NCI-H128 (cell line): ENCODE measurements around the gene NRF1.
A peak's percentile ranks its signal among the peaks of the same experiment; 100 is the strongest.

ENCODE experiments used
- DNase-seq: peaks from one replicate; lab custom pipeline; 2025; ENCODE audit not compliant: unreplicated experiment; lab: John Stamatoyannopoulos, UW

The NRF1 gene

DNA sequence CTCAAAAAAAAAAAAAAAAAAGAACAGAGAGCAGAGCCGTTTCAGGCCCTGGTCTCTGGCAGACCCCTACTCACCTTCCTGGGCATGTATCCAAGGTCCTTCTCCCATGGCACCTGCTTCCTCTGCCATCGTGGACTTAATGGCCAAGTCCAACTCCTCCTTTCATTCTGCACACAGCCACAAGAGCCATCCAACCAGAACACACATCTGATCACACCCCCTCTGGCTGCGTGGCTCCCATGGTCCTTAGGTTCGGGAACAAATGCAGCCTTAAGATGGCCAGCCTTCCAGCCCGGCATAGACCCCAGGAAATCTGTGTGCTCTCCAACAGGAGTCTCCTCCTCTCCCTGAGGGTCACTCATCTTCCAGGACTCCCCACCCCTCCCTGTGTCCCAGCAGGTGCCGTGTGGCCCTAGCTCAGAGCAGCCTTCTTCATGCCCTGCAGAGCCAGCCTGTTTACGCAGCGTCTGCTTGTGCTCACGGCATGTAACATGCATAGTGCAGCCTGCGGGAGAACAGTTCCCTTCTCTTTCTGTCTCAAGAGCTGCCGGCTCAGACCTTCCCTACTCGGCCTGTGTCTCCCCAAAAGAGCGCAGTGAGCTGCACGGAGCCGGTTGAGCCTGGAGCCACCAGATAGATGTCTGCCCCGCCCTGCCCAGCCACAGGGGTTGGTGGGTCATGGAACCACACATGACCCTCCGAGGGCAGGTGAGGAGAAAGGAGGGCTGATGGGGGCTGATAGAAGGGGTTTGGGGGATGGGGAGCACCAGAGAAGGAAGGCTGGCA, 157.3 kb downstream of the NRF1 start:
- DNase-seq = no peak

DNA sequence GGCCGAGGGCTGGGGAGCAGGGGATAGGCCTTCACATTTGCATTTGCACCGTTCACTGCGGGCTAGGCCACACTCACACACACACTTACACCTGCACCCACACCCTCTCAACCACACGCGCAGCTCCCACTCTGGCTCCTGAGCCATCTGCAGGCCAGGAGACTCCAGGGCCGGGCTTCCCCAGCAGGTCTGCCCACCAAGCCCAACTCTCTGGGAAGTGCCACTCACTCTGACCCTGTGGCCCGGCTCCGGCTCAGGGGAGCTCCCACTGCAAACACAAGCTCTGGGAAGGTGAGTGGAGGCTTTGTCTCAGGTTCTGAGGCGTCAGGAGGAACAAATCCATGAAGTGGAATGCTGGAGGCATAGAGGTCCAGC, 157.9 kb downstream of the NRF1 start:
- no peak for DNase-seq

DNA sequence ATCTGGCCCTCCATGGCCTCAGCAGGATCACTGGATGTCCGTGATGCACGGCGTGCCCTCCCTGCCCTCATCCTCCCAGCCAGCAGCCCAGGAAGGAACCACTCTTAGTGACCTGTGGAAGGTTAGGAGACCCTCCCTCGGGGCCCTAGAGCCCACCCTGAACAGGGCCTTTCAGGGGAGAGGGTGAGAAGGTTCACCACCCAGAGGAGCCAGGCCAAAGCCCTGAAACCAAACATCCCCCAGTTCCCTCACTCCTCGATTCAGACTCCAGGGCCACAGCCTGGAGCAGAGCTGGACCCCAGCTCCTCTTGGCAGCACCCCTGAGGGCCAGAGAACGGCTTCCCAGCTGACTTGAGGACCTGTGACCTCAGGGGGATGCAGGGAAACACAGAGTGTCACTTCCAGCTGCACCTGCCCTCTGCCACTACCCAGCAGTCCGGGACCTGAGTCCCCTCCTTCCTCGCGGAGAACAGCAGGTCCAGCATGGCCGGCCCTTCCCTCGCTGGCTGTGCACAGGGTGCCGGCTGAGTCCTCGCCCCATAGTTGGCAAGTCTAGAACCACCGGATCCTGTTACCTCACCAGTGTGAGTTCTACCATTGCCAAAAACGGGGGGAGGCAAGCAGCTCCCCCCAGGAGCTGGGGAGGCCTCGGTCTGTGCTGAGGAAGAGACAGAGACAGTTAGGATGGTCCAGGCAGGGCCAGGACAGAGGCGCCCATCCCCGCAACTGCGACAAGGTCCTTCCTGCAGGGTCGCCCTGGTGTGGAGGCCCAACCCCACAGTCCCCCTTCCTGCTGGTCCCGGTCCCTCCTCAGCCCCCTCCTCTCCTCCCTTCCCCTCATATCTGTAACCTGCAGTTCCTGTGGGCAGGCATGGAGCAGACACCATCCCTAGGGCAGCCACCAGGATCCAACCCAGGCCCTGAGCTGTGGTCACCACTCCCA, 158.6 kb downstream of the NRF1 start:
- no peak for DNase-seq

DNA sequence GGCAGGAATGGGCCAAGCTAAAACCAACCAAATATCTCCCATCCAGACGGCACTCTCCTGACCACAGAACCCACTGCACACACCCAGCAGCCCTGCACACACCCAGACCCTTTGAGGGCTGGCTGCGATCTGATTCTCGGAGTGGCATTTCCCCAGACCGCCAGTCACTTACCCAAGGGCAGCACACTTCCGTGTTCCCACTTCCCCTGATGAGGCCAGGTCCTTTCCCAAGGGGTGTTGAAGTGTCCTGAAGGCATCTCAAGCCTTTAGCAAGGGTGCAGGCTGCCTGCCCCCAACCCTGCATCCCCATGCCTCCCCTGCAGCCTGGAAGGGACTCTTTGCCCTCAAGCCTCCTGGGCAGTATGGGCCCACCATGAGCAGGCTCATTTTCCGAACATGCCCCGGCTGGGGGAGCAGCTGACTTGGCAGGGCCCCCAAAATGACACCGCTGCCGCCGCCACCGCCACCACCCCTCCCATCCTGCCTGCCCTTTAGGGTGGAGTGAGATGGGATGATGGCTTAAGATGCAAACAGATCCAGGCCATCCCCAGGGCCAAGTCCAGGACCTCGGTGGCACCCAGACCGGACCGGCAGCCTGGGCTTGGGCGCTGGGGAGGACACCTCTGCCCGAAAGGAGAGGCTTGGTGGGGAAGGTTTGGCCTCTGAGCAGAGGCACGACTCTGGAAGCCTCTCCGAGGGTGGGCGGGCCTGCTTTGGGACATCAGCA, 159.8 kb downstream of the NRF1 start:
- no peak for DNase-seq

DNA sequence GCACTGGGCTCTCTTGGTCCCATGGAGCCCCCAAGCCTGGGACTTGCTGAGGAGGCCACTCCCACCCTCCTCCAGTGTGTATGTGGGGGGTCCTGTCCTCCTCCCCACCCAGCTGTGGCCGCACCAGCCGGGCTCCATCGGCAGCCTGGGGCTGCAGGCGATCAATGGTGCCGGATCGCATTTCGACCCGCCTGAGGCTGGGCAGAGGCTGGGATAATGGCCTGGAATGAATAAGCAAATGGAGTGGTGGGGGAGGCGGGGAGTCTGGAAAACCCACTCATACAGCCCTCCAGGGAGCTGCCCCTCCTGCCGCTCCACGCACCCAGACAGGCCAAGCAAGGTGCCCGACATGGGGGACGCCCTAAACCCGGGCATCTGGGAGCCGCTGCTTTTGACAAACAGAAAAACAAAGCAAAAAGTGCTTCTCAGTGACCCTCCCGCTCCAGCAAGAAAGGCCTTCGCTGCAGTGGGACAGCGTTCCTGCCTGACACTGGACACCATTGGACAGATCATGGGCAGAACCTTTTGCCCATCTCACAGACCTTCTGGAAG, 160.5 kb downstream of the NRF1 start:
- DNase-seq = no peak

DNA sequence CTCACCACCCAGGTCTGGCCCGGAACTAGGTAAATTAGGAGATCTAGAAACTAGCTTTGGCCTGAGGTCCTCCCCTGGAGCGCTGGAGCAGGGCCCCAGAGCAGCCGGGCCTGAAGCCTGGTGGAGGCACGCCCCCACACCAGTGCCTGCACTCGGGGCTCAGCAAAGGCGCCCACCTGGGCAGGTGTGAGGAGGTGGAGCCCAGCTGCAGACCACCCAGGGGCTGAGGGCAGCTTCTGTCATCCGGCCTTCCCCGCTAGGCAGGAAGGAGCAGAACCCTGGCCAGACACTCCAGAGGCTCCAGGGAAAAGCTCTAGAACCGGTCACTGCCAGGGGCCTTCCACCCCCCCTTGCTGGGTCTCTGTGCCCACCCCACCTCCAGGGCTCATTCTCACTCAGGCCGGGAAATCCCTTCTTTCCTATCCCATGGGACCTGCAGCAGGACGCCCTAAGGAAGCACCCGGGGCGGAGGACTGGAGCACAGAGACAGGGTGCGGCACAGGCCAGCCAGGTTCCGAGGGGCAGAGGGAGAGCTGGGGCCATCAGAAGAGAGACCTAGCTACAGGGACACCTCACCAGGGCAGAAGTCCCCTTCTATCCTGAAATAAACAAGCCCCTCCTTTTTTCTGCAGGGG, 161.2 kb downstream of the NRF1 start:
- no peak for DNase-seq

DNA sequence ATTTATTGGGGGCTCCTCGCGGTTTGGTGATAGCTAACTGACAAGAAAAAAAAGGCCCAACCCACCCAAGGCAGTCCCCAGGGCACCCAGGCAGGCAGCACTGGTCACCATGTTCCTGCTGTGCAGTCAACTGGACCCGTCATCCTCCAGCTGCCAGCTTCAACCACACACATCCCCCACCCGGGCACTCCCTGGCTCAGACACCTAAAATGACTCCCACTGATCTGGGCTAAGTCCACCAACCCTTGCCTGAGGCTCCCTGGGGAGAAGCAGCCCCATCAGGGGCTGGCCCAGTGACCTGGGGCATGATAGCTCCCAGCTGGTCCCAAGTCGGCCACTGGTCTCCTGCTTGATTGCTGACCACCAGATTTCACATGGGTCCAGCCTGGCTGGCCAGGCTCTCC, 161.8 kb downstream of the NRF1 start:
- DNase-seq = no peak

DNA sequence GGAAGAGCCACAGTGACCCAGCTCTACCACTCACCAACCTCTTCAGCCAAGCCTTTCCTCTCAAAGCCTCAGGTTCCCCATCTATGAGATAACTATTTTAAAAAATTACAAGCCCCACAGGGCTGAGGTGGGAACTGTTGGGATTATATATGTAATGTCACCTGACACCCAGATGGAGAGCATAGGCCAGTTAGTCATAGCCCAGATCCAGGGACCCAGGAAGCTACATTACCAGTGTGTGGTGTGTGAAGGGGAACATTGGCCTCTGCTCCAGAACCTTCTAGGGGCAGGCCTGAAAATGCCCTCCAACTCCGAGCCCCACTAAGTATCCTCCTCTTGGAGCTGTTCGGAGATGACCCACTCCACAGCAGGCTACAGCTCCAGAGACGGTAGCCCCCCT, 162.4 kb downstream of the NRF1 start:
- no peak for DNase-seq

DNA sequence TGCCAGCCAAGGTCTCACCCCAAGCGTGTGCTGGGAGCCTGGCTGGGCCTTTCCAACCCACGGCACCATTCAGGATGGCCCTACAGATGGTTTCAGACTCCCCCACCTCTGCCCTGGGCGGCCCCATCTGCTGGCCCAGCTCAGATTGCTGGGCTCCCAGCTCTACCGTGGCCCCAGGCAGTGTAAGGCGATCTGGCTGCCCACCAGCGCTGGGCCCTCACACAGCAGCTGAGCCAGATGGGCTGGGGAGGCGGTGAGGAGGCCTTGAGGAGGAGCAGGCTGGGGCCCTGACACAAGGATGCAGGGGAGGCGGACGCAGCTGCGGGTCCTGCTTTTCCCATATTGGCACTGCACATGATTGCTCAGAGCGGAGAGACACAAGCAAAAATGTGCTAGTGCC, 162.8 kb downstream of the NRF1 start:
- DNase-seq = no peak

DNA sequence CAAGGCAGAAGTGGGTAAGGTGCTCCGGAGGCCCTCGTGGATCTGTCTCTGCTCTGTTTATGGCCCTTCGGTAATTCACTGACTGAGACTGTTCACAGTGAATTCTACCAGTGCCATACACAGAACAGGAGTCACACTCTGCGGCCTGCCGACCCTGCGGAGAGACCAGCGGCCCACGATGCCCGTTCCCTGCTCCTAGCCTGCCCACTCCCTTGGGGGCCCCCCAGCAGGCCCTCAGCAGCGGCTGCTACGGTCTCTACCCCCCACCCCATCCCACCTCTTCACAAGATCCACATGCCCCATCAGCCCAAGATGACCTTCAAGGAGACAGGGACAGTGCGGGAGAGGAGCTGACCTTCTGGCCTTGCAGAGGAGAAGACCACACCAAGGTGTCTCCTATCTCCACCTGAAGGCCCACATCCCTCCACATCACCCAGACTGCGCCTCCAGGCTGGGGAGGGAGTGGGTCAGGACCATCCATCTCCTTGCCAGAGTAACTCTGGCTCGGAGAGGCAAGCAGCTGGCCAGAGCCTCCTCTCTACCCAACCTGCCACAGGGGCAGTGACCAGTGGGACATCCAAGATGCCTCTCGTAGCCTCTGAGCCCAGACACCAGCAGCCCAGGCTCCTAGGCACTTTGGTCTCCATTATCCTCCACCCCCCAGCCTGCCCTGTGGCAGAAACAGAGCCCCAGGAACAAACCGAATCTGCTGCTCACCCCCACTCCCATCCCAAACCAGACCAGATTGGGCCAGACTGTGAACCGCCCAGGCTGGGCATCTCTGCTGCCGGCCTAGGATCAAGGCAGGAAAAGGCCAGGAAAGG, 163.6 kb downstream of the NRF1 start:
- DNase-seq = no peak

DNA sequence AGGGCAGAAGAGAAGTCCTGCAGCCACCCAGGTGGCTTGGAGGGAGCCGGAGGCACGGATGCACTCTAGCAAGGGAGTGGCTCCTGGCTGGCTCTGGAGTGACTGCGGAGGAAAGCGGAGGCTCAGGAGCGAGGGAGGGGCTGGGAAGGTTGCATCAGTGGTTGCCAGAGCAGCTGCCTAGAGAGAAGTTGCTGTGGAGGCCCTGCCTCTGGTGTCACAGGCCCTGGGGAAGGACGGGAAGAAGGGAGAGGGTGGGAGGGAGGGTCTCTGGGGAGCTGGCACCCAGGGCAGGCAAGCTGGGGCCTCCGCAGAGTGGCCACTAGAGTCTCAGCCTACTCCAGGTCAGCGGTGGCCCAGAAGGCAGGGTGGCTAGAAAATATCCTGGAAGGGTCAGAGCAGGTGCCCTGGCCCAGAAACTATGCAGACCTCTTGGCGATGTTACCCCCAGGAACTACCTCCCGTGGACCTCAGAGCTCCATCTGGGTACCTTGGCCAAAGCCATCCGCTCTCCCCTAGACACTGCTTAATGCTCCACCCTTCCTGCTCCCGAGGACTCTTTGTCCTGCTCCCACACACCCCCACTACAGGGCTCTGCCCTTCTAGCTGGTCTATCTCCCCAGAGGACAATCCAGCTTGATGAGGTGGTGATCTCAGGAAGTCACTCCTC, 164.3 kb downstream of the NRF1 start:
- DNase-seq = no peak

DNA sequence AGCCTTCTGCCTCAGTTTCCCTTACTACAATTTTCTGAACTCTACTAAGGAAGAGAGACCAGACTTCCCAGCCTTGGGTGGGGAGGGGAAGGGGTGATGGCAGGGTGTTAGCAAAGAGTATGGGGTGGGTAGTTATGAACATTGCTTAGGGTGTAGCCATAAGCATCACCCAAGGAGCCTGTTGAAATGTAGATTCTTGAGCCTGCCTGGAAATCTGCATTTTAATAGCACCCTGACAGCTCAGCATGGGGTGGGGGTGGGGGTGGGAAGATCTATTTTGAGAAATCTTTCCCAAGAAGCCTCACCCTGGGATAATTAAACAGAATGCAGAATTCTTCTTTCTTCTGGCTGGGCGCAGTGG, 164.8 kb downstream of the NRF1 start:
- no peak for DNase-seq

DNA sequence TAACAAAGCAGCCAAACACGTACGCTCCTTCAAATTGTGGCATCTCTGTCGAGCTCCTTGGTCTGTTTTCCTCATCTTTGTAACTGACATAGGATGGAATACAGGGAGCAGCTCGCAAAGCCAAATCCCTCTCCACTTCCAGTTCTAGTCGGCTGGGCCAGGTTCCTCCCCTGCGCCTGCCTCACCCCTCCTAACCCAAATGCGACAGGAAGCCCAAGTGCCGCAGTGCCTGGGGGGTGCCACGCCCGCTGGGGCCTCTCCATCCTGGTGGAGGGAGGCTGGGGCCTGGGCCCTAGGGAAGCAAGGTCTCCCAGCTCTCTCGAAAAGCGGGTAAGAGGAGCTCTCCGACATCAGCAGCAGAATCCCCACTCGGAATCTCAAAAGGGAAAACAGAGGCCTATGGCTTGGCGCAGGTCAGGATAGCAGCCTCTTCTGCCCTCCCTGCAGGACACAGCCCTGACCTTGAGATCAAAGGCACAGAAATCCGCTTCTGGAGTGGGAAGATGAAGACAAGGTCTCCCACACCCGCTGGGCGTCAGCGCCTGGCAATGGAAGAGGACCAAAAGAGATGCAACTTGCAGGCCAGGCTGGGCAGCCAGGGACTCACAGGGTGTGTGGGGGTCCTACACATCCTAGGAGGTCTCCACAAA, 165.8 kb downstream of the NRF1 start:
- DNase-seq = no peak

DNA sequence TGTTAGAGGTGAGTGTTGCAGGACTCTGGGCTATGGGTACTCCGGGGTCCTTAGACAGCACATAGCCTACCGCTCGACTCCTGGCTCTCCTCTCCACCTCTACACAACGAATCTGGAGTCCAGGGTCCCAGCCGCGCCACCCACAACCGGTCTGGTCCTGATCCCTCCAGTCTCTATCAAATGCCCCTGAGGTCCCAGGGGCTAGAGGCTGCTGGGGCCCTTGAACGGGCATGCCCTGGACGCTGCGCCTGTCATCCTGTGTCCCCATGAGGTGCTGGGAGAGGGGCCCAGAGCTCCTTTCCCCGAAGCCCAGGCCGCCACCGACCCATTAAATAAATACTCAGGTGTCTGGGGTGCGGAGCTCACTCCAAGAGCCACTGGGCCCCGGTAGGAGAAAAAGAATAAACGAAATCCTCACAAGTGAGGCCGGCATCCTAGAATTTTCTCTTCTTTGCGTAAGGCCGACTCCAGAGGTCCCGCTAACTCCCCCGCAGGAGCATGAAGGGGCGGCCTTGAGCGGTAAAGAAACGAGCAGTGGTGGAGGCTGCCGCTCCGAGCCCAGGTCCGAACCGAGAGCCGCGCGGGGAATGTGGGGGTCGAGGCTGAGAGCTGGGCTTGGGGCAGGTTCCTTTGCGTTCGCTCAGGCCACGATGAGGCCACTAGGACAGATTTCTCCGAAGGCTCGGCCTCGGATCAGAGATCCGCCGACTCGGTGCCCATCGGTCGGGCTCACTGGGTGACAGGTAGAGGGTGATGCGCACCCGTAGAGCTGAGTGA, 166.7 kb downstream of the NRF1 start:
- no peak for DNase-seq

DNA sequence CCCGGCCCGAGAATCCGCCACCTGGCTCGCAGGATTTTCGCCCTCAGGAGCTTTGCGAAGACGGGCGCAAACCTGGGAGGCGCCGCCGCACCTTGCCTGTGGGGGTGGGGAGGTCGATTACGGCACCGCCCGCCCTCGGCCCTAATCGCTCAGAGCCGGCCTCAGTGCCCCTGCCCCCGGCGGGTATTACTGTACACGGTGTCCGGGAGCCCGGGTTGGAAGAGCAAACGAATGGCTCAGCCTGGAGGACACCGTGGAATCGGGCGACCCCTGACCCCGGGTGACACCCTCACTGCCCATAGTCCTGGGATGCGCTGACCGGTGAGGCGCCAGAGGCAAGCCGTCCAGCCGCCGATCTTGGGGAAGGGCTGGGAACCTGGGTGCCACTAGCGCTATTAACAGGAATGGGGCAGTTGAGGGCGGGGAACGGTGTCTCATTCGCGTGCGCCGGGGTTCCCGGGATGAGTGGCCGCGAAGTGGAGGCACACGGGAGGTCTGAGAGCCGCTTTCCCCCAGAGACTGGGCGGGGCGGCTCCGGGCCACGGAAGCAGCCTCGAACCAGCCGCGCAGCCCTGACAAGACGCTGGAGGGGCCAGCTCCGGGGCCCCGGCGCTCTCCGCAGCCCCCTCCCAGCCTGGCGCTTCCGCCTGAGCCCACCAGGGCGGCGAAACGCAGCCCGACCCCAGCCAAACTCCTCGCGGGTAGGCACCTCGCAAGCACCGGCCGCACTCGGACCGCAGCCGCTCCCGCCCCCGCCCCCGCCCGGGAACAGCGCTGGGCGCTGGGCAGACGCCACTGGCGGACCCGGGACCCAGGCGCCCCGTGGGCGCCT, 167.5 kb downstream of the NRF1 start:
- no peak for DNase-seq

DNA sequence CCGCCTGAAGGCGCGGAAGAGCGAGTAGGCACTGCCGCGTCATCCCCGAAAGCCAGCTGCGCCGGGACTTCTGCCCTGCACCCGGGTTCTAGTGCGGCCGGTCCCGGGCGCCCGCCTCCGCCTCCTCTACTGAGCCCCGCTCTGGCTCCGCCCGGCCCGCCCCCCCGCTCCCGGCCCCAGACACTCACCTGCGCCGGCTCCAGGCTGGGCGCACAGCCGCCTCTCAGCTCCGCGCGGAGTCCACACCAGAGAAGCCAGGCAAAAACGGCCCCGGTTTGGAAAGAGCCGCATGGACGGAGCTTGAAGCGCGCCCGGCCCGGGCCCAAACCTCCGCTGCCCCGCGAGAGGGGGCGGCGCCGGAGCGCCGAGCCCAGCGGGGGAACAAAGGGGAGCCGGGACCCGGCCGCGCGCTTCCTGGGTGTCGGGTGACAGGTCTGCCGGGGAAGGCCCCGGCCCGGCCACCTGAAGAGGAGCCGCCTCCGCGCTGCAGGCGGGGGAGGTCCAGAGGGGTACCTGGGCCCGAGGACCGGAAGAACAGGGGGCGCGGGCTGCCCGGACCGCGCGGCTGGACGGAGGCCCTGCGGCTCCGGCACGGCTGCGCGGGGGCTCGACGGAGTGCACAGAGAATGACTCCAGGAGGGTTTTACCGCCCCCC, 168.2 kb downstream of the NRF1 start:
- DNase-seq = peak; percentile 63
